GM21390 (cell line): ENCODE data around the gene RARS1.

ENCODE experiments used
- ATAC-seq: cut with Tn5 transposase; IDR thresholded peaks from one replicate; pipeline ENCODE4 v1.9.1; 2021; ENCODE audit not compliant: unreplicated experiment

RARS1 gene

GRCh38 chr5:168553377-168554130 is 67.3 kb downstream of the RARS1 start:
- no peak for ATAC-seq

GRCh38 chr5:168557389-168557788 is 71.1 kb downstream of the RARS1 start:
- ATAC-seq: no peak

GRCh38 chr5:168562279-168562678 is 76.0 kb downstream of the RARS1 start:
- no peak for ATAC-seq

GRCh38 chr5:168563959-168564358 is 77.7 kb downstream of the RARS1 start:
- no peak for ATAC-seq

- no peak for ATAC-seq
Observed at GRCh38 chr5:168568738-168569137, 82.5 kb downstream of the RARS1 start.
